H9 (cell line): ENCODE data around the gene CHST8. TPM values are rescaled to one million over a fixed set of nuclear protein-coding genes. Genes with fewer than 3 reads are reported as not detected.

Experiments used
- DNase-seq: peaks from one replicate; pipeline ENCODE4 v3.0.0-alpha.2; 2017
- H2AFZ ChIP-seq: one replicate; pipeline ENCODE4 v1.6.1; 2013; ENCODE audit warnings: mild to moderate bottlenecking, low read length, control low read depth, moderate library complexity
- H2AK5ac ChIP-seq: 2 replicates; pipeline ENCODE4 v1.6.1; 2013; ENCODE audit warnings: low read length, control low read depth, mixed read lengths; ENCODE audit not compliant: insufficient read length
- H2BK120ac ChIP-seq: one replicate; pipeline ENCODE4 v1.6.1; 2013; ENCODE audit warnings: low read depth, mild to moderate bottlenecking, low read length, control low read depth, inconsistent platforms; ENCODE audit not compliant: poor library complexity, severe bottlenecking
- H2BK12ac ChIP-seq: 2 replicates; pipeline ENCODE4 v1.6.1; 2013; ENCODE audit warnings: low read length, control low read depth, mixed read lengths, low read depth; ENCODE audit not compliant: insufficient read length
- H2BK15ac ChIP-seq: 2 replicates; pipeline ENCODE4 v1.6.1; 2013; ENCODE audit warnings: low read depth, low read length, control low read depth
- H2BK20ac ChIP-seq: one replicate; pipeline ENCODE4 v1.6.1; 2013; ENCODE audit warnings: low read depth, mild to moderate bottlenecking, low read length, control low read depth, inconsistent platforms; ENCODE audit not compliant: poor library complexity, severe bottlenecking
- H2BK5ac ChIP-seq: 2 replicates; pipeline ENCODE4 v1.6.1; 2013; ENCODE audit warnings: low read length, control low read depth, mixed read lengths; ENCODE audit not compliant: insufficient read length
- H3K14ac ChIP-seq: 2 replicates; pipeline ENCODE4 v1.6.1; 2013; ENCODE audit warnings: low read length, control low read depth; ENCODE audit not compliant: insufficient read depth
- H3K18ac ChIP-seq: 2 replicates; pipeline ENCODE4 v1.6.1; 2013; ENCODE audit warnings: low read depth, mild to moderate bottlenecking, mixed read lengths, low read length, control low read depth; ENCODE audit not compliant: insufficient read length
- H3K23ac ChIP-seq: 2 replicates; pipeline ENCODE4 v1.6.1; 2013; ENCODE audit warnings: low read length, control low read depth, mixed read lengths, low read depth; ENCODE audit not compliant: insufficient read length
- H3K23me2 ChIP-seq: 2 replicates; pipeline ENCODE4 v1.6.1; 2013; ENCODE audit warnings: low read depth, mild to moderate bottlenecking, mixed read lengths, low read length, control low read depth; ENCODE audit not compliant: insufficient read length, poor library complexity, severe bottlenecking
- H3K27ac ChIP-seq: 2 replicates; pipeline ENCODE4 v1.5.1; 2013; ENCODE audit warnings: low read length, control low read depth, mixed read lengths, low read depth; ENCODE audit not compliant: insufficient read length
- H3K27me3 ChIP-seq: 2 replicates; pipeline ENCODE4 v1.6.1; 2013; ENCODE audit warnings: low read length, control low read depth, inconsistent platforms; ENCODE audit not compliant: insufficient read depth
- H3K4ac ChIP-seq: 2 replicates; pipeline ENCODE4 v1.6.1; 2013; ENCODE audit warnings: low read depth, mild to moderate bottlenecking, control low read depth, inconsistent platforms, low read length, moderate library complexity
- H3K4me1 ChIP-seq: 2 replicates; pipeline ENCODE4 v1.6.1; 2013; ENCODE audit warnings: low read length, control low read depth, inconsistent platforms; ENCODE audit not compliant: insufficient read depth
- H3K4me2 ChIP-seq: 2 replicates; pipeline ENCODE4 v1.6.1; 2013; ENCODE audit warnings: low read length, control low read depth, mixed read lengths; ENCODE audit not compliant: insufficient read length, insufficient read depth
- H3K56ac ChIP-seq: 2 replicates; pipeline ENCODE4 v1.6.1; 2013; ENCODE audit warnings: low read depth, mild to moderate bottlenecking, mixed read lengths, low read length, control low read depth; ENCODE audit not compliant: insufficient read length
- H3K79me1 ChIP-seq: 2 replicates; pipeline ENCODE4 v1.6.1; 2013; ENCODE audit warnings: low read depth, mild to moderate bottlenecking, moderate library complexity, low read length, control low read depth, inconsistent platforms; ENCODE audit not compliant: insufficient read depth, poor library complexity, severe bottlenecking
- H3K79me2 ChIP-seq: 2 replicates; pipeline ENCODE4 v1.6.1; 2013; ENCODE audit warnings: low read length, control low read depth, inconsistent platforms; ENCODE audit not compliant: insufficient read depth
- H3K9ac ChIP-seq: 2 replicates; pipeline ENCODE4 v1.6.1; 2013; ENCODE audit warnings: low read length, control low read depth, mixed read lengths; ENCODE audit not compliant: insufficient read length; ENCODE audit errors: extremely low read depth
- H3K9me3 ChIP-seq: one replicate; pipeline ENCODE4 v1.6.1; 2013; ENCODE audit warnings: low read depth, low read length, inconsistent platforms; ENCODE audit not compliant: control insufficient read depth
- H3T11ph ChIP-seq: one replicate; pipeline ENCODE4 v1.6.1; 2013; ENCODE audit warnings: mild to moderate bottlenecking, low read length, control low read depth, inconsistent platforms
- H4K20me1 ChIP-seq: one replicate; pipeline ENCODE4 v1.6.1; 2013; ENCODE audit not compliant: control insufficient read depth, insufficient read length, insufficient read depth
- H4K5ac ChIP-seq: 2 replicates; pipeline ENCODE4 v1.6.1; 2013; ENCODE audit warnings: low read depth, mild to moderate bottlenecking, mixed read lengths, low read length, control low read depth; ENCODE audit not compliant: insufficient read length
- H4K8ac ChIP-seq: replicated peaks from 2 replicates; pipeline ENCODE4 v1.6.1; 2013; ENCODE audit warnings: low read length, control low read depth, mixed read lengths, low read depth; ENCODE audit not compliant: insufficient read length
- H4K91ac ChIP-seq: 2 replicates; pipeline ENCODE4 v1.6.1; 2013; ENCODE audit warnings: low read depth, mild to moderate bottlenecking, moderate library complexity, mixed read lengths, low read length, control low read depth; ENCODE audit not compliant: insufficient read length
- H3K27ac Mint-ChIP-seq, 3 experiments: 2 replicates in 2 of 3; 3 replicates in 1 of 3; pipeline ENCODE4 v1.8.0; 2020 to 2021; ENCODE audit warnings: mixed read lengths in 3 of 3, mild to moderate bottlenecking in 1 of 3, moderate library complexity in 1 of 3
- H3K27me3 Mint-ChIP-seq: 2 replicates; pipeline ENCODE4 v1.8.0; 2021; ENCODE audit warnings: low read depth, mild to moderate bottlenecking, moderate library complexity, mixed read lengths
- H3K36me3 Mint-ChIP-seq, 3 experiments: 2 replicates in 2 of 3; 3 replicates in 1 of 3; pipeline ENCODE4 v1.8.0; 2020 to 2021; ENCODE audit warnings: low read depth in 3 of 3, mixed read lengths in 3 of 3; ENCODE audit not compliant: insufficient read depth in 1 of 3
- H3K4me1 Mint-ChIP-seq, 2 experiments: 2 replicates each; pipeline ENCODE4 v1.8.0; 2020; ENCODE audit warnings: mixed read lengths in 2 of 2
- H3K4me3 Mint-ChIP-seq, 2 experiments: 2 replicates in 1 of 2; 3 replicates in 1 of 2; pipeline ENCODE4 v1.8.0; 2020 to 2021; ENCODE audit warnings: mild to moderate bottlenecking in 2 of 2, mixed read lengths in 2 of 2, moderate library complexity in 1 of 2
- H3K9me3 Mint-ChIP-seq, 2 experiments: 2 replicates in 1 of 2; 3 replicates in 1 of 2; pipeline ENCODE4 v1.8.0; 2020; ENCODE audit warnings: mild to moderate bottlenecking in 2 of 2, mixed read lengths in 2 of 2, moderate library complexity in 1 of 2
- CTCF ChIP-seq: fragments of 200-600 bp; sonication (generic); conservative IDR thresholded peaks from 3 replicates; pipeline ENCODE4 v1.8.0; 2021; ENCODE audit warnings: antibody characterized with exemption, mild to moderate bottlenecking
- WGBS: extraction: QIAGEN DNeasy Blood & Tissue Kit; methylation state at CpG from one replicate; pipeline ENCODE4 v1.1.7; 2013; ENCODE audit warnings: missing lambda C conversion rate, low lambda C conversion rate, mixed read lengths; ENCODE audit not compliant: insufficient read length; ENCODE audit errors: extremely low coverage; 5-methylcytosine and 5-hydroxymethylcytosine counted together
- total RNA-seq: library from RNA; stranded (reverse); gene quantifications from 2 replicates; pipeline ENCODE4 v1.2.1, GENCODE V29; 2021

CHST8 gene
- total RNA-seq, 1 experiment from 2014 or later, result 5.1 TPM

DNA sequence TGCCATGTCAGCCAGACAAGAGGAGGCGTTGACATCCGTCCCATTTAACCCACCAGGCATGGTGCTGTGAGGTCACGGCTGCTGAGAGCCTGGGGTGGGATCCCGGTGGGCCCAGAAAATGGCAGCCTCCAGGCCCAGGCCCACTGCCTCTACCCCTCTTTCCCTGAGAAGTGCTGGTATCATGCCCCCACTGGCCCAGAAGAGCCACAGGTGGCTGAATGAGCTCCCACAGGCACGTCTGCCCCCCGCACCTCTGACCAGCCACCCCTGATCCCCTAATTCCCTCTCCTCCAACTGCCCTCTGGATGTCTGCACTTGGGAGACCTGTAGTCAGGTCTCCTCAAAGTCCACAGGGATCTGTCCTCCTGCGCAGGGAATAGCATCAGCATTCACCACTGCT is 137.6 kb downstream of the CHST8 start:
- Histone ChIP-seq H3K4me1 (no peaks in the 10 kb centered on the region; the same call in 1 of the 2 replicates), H3K79me2 (no peaks in the 10 kb centered on the region), H3K56ac (no peak overlapping the region), H2BK12ac (no peak overlapping the region), H3K18ac (no peak overlapping the region), H4K91ac (no peak overlapping the region), H4K20me1 (no peaks in the 10 kb centered on the region), H3K23ac (no peak overlapping the region), H3K79me1 (no peaks in the 10 kb centered on the region), H2BK15ac (no peak overlapping the region), H3K23me2 (no peaks in the 10 kb centered on the region), H2AK5ac (no peak overlapping the region), H2AFZ (no peak overlapping the region), H2BK5ac (no peak overlapping the region), H3K4me2 (no peak overlapping the region), H3K4ac (no peak overlapping the region), H3K27ac (no peak overlapping the region), H3K9ac (no peak overlapping the region), H2BK20ac (no peak overlapping the region), H4K5ac (no peak overlapping the region), H3K9me3 (no peaks in the 10 kb centered on the region), H2BK120ac (no peak overlapping the region), H3K27me3 (no peaks in the 10 kb centered on the region), H4K8ac (no peak overlapping the region), H3T11ph (no peak overlapping the region), H3K14ac (no peak overlapping the region)
- Mint-ChIP-seq H3K4me1 (peaks cover 5 to 8% of the 10 kb centered on the region in 2 experiments; a peak in 3 of 4 replicates), H3K27me3 (peaks cover 3% of the 10 kb centered on the region; the same call in 1 of the 2 replicates), H3K36me3 (no peaks in the 10 kb centered on the region), H3K9me3 (no peaks in the 10 kb centered on the region; a peak in 1 of 5 replicates), H3K4me3 (no peak overlapping the region), H3K27ac (no peak overlapping the region)
- WGBS, result no CpG with 5 or more reads among the region's 7 CpGs
- TF ChIP-seq CTCF, result no peak
- DNase-seq, result no peak
